T1000 (cell line): ENCODE data around the gene ACOXL.
"Not testable (repeated sequence)": the region's sequence is repeated elsewhere in the genome, so short reads cannot be mapped to it uniquely, and the experiment has no call there.

Experiments used
- DNase-seq: peaks from one replicate; lab custom pipeline; 2025; ENCODE audit warnings: mixed read lengths; lab: John Stamatoyannopoulos, UW

The ACOXL gene

DNA sequence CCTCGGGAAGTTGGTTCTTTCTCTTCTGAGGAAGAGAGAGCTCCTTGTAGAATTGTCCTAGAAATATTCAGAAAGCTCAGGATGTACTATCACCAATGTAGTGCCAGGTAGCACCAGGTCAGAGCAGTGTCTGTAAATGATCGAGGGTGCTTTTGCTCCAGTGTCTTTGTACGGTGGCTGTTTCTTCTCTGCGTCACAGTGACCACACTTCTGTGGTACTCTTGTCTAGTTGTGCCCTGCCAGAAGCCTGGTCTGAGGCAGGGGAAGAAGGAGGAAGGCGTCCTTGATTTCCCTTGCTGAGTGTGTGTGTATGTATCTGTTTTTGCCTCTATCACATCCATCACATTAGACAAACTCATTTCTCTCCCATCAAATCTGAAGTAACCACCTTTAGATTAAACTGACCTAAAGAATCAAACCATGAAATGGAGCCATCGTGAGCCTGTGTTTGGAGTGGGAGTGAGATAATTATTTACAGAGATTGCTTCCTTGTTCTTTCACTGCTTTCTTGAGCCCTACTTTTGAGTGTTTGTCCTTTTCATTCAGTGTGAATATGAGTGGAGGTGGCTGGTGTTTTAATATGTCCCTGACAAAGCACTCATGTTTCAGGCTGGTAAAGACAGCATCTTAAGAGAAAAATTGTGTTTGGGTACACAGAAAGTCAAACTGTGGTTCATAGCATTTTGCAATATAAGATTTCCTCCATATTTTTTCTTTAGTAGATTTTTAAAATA, 97.2 kb downstream of the ACOXL start:
- DNase-seq = no peak

DNA sequence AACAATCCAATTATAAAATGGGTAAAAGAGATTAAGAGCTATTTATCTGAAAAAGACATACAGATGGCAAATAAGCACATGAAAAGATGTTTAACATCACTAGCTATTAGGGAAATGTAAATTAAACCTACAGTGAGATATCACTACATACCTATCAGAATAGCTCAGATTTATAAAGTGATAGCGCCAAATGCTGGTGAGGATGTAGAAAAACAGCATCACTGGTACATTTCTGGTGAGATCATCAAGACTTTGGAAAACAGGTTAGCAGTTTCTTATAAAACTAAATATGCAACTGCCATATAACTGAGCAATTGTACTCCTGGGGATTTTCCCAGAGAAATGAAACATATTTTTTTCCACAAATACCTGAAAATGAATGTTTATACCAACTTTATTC, 100.4 kb downstream of the ACOXL start:
- no peak for DNase-seq

DNA sequence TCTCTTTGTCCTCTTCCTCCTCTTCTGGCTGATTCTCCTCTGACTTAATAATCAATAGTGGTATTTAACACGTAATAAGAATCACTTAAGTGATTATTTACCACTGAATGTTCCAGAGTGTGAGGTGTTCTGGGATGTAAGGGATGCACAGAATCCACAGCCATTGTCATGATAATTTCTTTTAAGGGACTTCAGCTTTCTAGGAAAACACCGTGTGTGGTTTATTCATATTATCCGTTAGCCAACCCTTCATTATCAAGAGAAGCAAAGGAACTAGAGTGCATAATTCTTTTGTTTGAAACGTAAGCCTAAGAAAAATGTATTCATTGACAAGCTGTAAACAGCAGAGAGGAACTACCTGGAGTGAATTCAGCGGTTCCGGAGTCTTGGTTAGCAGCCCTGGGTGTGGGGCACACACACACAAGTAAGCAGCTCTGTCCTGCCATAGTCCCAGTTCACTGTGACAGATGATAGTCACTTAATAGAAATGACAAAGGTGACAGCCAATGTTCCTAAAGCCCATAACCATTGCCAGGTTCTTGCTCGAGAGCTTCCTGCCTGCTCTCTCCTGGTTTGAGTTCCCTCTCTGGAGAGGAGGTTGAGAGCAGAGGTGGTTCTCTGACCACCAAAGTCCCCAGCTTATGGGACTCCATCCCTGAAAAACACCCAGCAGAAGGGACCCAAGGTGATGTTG, 101.9 kb downstream of the ACOXL start:
- no peak for DNase-seq

DNA sequence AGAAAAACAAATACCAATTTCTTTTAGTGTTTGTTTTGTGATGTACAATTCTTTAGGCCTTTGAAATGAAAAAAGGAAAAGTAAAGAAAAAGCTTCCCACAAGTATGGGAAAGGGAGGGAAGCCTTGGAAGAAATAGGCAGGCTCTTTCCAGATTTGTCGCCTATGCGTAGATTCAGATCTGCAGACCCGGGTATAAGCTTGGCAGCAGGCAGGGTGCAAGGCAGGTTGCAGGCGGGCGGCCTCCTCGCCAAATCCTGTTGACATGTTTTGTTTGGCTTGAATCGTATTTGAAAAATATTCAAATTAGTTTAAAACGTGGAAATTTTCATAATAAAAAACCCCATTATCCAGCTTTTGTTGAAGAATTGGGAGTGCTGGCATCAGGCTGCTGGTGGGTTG, 104.3 kb downstream of the ACOXL start:
- DNase-seq = no peak

DNA sequence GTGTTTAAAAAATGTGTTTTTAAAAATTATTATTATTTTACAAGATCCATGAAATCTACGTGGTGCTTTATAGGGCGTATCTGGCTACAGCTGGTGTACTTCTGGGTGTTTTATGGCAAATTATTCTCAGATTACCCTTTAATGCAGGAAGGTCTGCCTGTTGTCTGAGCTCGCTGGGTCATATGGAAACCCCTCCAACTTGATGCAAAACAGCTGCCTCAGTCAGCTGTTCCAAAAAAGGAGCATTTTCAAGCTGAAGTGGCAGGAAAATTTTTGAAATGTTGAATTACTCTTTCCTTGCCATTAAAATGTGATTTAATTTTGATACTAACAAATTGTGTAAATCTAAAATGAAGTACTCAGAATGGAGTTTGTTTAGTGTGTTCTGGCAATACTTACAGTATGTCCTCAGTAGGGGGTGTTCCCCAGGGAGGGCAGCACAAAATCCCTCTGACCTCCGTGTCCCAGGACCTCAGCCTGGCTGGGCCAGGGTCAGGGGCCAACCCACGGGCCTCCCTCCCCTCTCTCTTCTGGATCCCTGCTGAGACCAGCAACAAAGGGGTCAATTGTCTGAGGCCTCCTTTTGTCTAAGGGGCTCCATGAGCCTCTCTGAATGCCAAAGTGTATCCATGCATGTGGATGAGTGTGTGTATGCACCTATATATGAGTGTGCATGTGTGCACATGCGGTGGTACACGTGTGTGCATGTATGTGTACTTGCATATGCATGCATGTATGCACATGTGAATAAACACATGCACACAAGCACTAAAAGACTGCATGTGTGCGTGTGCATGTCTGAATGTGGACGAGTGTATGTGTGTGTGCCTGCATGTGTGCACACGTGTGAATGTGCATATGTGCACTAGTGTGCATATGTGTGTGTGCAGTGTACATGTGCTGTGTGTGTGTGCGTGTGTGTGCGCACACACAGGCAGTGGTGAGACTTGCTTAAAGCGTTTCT, 105.4 kb downstream of the ACOXL start:
- no peak for DNase-seq

DNA sequence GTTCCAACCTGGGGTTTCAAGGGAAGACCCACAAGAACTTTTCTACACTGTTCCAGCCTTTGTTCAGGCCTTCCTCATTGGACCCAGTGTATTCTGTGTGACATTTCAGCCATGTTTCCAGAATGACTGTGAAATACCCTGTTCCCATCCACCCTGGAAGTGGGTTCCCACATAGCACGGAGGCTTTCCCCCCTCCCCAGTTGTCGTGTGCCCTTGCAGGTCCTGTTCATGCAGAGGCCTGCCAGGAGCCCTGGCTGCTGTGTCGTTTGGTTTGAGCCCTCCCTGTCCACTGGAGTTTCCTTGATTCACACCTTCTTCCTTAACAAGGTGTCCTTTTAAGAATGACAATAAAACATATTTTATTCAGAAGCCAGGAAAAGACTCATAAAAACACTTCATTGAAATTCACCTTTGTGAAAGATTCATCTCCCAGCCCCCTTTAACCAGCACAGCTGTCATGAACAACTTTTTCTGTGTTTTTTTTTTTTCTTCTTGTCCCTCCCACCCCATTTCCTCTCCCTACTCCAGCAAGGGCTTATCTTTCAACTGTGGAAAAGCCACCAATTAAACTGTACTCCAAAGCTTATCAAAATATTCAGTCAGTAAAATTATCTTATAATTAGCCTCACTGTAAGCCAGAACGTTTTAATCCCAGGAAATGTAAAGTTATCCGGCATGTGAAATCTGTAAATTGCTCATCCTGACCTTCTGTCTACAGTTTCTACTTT, 106.4 kb downstream of the ACOXL start:
- no peak for DNase-seq

DNA sequence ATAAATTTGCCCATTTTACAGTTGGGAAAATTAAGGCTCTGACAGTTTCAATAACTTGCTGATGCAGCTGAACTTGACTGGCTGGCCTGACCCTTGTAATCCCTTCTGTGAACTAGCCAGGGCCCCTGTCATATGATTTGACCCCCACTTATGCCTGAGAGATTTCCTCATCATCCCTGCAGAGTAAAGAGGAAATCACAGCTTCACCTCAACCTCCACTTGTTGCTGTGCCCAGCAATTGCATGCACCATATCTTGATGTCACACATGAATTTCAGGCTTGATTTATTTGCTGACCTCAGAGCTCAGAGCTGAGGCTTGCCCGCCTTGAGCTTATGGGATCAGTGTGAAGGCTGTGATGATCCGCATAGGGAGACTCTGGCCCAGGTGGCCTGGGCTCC, 108.1 kb downstream of the ACOXL start:
- DNase-seq = no peak

DNA sequence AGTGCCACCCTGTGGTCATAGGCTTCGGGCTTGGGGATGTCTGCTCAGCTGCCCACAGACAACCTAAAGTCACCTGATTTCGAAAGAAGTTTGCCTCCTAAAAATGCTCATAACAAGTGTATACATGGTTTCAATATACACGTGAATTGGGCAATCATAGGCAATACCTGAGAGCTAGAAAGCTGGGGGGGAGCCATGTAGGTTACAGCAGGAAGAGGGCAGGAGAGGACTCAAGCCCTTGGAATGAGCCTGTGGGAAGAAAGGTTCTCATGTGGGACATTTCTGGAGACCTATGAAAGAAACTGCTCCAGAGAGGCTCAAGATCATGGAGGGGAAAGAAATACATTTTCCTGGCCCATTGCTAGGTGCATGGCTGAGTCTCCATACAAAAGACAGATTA, 109.7 kb downstream of the ACOXL start:
- DNase-seq = no peak

DNA sequence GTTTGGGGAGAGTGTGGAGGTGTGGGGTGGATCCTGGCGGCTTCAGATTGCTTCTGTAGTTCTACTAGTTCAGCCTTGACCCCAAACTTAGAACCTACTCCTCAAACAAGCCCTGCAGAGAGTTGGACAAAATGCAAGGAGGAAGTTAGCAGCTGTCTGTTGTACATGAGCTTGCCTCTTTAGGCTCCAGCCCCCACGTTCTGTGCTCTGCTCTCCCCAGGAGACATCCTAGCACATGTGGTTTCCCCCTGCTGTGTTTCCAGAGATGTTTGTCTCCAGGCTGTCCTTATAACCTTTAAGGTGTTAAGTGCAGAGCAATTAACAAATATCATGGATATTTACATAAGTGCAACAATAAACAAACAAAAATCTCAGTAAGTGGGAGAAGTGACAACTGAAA, 111.1 kb downstream of the ACOXL start:
- no peak for DNase-seq

DNA sequence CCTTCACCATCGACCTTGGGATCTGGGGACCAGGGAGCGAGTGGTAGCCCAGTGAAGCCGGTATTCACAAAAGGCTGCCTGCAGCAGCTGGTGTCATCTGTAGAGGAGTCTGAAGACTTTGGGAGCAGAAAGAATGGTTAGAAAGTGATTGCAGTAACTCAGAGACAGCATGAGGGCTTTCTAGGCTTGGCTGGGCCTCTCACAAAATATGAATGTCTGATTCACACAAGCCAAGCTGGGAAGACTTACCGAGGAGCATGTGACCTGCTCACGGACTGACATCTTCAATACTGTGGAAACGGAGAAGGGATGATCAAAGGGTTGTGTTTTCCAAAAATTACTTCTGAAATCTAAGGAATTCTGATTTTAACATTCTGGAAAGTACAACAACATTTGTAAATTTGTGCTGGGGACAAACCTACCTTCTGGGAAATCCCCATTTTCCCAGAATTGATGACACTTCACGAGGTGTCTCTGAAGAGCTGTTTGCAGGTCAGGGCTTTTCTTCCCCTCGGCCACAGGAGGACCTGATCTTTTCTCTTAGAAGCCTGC, 111.7 kb downstream of the ACOXL start:
- no peak for DNase-seq

DNA sequence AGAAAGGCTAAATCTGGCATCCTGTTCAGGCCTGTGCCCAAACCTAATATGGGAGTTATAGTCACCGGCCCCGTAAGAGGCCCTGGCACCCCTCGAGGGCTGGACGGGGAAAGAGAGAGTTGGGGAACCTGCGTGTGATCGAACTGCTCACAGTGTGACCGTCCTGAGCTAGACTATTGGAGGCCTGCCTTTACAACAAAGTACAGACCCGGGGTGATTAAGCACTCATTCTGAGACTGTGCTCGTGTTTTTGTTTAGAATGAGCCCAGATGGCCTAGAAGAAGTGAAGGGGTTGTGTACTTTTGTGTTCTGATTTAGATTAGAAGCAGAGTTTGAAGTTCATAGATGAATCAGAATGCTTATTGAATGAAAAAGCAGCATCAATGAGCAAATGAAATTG, 115.3 kb downstream of the ACOXL start:
- DNase-seq = no peak

DNA sequence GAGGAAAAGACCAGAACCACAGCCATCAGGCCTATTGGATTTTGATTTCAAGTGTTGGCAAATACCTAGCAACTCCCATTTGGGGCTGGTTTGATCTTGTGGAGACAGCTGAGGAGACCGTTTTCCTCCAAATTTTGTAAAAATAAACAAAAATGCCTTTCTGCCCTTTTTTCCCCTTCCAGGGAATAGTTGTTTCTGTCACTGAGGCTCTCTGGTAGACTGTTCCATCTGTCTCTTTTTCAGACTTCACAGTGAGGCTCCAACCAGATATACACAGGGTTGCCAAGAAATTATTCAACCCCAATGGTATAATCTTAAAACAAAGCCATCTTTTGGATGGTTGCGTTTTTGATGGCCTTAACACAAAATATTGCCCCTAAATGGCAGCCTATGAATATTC, 115.7 kb downstream of the ACOXL start:
- DNase-seq = no peak

DNA sequence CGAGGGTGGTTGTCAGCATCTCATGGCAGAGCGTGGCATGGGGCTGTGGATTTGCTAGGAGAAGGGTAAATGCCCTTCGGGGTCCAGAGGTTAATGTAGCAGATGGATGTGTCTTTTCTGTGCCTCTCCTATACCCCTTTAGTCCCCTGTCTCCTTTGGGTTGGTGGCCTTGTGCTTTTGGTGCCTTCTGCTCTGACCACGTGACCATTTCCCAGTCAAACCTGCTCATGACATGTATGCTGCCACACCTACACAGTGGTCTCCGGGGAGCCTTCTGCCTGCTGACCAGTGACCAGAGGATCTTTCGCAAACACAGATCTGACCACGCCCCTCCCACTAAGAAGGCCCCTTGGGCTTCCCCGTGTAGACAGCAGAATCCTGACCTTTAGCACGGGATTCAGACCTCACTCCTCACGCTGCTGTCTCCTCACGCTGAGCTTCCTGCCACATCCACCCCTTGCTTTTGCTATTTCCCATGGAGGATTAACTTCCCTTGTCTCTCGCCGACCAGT, 116.2 kb downstream of the ACOXL start:
- DNase-seq = no peak

DNA sequence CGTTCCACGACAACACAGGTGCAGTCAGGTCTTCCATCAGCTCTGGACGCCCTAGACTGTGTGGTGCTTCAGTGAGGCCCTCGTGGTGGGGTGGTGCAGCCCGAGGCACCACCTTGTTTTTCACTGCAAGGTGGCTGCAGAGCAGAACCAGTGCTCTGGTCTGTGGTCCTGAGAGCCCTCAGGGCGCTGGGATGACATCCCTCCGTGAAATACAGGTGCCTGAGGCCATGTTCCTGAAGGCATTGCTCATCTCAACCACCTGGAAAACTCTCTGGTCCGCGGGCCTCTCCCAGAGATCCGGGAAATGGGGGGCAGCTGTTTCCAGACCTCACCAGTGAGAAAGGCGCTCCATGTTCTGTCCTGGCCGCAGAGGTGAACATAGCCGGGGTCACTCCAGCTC, 119.2 kb downstream of the ACOXL start:
- DNase-seq = no peak

DNA sequence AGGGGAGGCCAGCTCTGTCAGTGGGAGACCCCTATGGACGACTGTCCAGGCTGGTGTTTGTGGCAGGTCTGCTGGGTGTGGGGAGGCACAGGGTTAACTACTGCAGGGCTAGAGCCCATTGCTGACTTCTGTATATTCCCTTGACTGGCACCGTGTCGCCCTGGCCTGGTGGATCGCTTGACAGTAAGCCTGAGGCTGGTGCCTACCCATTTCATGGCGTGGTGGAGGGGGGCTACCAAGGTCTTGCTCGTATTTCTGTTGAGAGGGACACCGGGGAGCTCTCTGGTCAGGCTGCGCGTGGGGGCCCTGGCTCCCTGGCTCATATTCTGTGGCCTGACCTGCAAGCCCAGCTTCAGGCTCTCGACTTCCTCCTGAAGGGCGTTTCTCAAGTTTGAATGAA, 119.7 kb downstream of the ACOXL start:
- DNase-seq = no peak

DNA sequence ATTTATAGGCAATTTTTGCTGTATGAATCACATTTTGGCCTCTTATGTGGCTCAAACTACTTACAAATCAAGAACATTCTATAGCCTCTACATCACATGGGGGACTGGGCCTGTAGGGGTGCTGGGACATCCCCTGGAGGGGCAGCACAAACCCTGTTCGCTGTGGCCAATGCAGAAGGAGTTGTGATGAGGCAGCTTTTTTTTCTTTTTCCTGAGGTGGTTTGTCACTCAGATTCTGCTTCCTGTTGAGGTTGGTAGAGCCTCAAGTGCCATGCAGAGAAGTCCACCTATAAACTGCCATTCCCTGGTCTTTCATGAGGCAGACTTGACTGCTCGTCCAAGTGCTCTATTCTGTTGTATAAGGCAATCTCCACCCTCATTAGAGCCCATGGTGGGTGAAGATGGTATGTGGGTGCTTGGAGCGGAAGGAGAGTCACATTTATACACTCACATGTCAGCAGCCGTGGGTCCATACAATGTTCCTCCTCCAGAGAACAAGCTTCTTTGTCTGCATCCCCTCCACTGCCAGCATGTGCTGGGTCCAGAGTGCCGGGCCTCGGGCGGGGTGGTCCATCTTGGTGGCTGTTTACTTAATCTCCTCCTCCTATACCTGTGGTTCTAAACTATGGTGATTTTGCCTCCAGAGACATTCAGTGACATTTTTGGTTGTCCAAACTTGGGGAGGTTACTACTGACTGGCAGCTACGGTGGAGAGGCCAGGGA, 120.3 kb downstream of the ACOXL start:
- no peak for DNase-seq

DNA sequence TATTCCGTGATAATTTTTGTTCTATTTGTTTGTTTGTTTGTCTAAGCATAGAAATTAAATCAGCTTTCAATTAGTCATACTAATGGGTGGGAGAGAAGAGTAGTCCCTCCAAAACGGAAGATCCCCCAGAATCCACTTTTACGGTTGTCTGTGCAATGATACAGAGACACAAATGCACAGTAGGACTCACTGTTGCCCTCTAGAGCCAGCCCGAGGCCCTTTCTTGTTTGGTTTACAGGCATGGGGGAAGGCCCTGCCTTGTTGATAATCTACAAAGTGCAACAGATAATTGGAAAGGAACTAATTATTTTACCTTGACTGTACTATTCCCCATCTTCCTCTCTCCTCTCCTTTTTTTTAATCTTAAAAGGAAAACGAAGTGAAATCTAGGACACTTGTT, 121.1 kb downstream of the ACOXL start:
- no peak for DNase-seq

DNA sequence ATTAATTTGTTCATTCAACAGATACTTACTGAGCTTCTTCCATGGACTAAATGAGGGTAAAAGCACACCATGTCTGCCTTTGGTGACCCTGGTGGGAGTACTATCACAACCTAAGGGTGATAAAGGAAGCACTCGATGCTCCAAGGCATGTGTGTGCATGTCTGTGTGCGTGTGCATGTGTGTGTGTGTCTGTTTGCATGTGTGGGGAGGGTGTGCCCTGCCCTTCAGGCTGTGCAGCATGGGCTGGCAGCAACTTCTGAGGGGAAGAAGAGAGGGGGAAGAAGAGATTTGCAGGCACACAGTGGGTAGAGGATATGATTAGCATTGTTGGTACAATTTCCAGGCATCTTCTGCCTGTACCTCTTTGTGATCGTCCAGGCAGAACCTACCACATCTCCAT, 121.6 kb downstream of the ACOXL start:
- no peak for DNase-seq

DNA sequence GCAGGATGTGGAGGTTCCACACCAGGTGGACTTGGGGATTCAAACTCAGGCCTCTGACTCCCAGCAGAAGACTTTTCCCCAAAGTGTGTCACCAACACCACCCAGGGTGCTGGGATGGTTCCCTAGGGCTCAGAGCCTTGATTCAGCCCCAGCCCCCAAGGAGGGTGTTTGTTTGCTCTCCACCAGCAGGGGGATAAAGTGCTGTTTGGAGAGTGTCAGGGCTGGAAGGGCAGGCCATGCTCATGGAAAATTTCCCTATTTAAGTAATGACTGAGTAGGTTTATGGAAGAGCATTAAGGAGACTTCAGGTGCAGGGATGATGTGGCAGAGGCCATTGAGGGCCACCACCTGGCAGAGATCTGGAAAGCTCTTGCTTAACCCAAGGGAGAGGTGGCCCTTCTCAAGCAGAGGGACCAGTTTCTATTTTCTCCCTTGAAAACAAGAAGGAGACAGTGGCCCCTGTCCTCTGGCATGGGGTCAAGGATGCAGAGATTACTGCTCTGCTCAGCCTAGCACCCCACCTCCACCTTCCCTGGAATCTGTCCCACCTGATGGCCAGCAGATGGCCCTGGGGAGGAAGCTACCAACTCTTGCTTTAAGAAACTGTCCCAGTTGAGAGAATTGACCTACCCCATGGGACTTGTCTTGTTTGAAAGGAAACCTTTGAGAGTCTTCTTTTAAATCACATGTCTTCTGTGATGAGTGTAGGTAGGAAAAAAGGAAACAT, 122.1 kb downstream of the ACOXL start:
- no peak for DNase-seq

DNA sequence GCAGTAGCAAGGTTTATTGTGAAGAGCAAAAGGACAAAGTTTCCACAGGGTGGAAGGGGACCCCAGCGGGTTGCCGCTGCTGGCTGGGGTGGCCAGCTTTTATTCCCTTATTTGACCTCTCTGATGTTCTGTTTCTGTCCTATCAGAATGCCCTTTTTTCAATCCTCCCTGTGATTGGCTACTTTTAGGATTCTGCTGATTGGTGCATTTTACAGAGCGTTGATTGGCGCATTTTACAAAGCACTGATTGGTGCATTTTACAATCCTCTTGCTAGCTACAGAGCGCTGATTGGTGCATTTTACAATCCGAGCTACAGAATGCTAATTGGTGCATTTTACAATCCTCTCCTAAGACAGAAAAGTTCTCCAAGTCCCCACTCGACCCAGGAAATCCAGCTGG, 123.5 kb downstream of the ACOXL start:
- DNase-seq = not testable (repeated sequence)
